Measurements from ENCODE around the gene NEDD9.

Gene NEDD9

GRCh38 chr6:11204005-11204399 lies 28.5 kb downstream of the NEDD9 start:
- H3K9ac ChIP-seq (ENCODE audit: low read length): no peak overlapping the region
- no peaks in the 10 kb centered on the region for H3K9me2 ChIP-seq (ENCODE audit: low read depth, low read length)
- H3K27ac ChIP-seq (ENCODE audit: low read depth, low read length, poor library complexity, severe bottlenecking): no peak overlapping the region
- no peaks in the 10 kb centered on the region for H3K36me3 ChIP-seq (ENCODE audit: insufficient read depth, low read length)
- H3K27me3 ChIP-seq (ENCODE audit: insufficient read depth, low read length): no peaks in the 10 kb centered on the region
- H3K79me2 ChIP-seq (ENCODE audit: insufficient read depth, low read length): no peaks in the 10 kb centered on the region
- H2AFZ ChIP-seq (ENCODE audit: low read length): no peak overlapping the region
- H4K20me1 ChIP-seq (ENCODE audit: insufficient read depth, low read length): no peaks in the 10 kb centered on the region
- H3K9me3 ChIP-seq (ENCODE audit: low read length): no peaks in the 10 kb centered on the region
- no peak overlapping the region for H3K4me3 ChIP-seq (ENCODE audit: low read depth, low read length, poor library complexity, severe bottlenecking)
- no peaks in the 10 kb centered on the region for H3K4me1 ChIP-seq (ENCODE audit: insufficient read depth, low read length, severe bottlenecking)
- no peaks in the 10 kb centered on the region for H3F3A ChIP-seq (ENCODE audit: insufficient read depth, low read length)
- TF ChIP-seq CTCF (IDR thresholded peaks at IDR 0.05; ENCODE audit: low read length) (no peak), EZH2 (IDR thresholded peaks at IDR 0.05; ENCODE audit: borderline replicate concordance, low read length) (no peak)
- H3K4me2 ChIP-seq (ENCODE audit: low read length): no peak overlapping the region

DNA sequence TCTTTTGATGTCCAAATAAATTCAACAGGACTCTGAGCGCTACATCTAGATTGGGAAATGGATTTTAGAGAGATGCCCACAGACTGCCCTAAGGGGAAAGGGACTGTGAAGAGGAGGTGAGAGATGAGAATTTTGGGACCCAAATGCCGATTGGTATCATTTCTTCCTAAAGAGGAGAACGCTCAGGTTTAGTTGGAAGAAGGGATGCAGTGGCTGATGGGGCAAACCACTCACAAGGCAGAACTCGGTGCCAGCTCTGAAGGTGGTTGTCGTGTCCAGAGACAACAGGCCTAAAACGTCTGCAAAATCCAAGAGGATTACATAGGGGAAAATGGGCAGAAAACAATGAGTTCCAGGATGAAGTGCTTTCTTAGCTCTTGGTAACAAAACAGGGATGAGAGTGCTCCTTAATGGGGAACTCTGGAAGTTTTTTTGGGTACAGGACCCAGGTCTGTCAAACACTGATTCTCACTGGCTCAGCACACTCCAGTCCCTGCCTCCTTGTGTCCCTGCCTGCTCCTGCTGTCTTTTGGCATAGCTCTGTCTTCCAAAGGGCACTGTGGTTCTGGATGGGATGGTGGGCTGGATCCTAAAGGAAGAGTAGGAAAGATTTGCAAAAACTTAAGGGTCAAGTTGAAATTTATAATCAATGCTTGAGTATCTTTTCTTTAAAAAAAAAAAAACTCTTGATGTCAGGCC lies 29.0 kb downstream of the NEDD9 start:
- no peak for TF ChIP-seq CTCF (IDR thresholded peaks at IDR 0.05; ENCODE audit: low read length)
- TF ChIP-seq EZH2 (IDR thresholded peaks at IDR 0.05; ENCODE audit: borderline replicate concordance, low read length): no peak
- Histone ChIP-seq H3K9me2 (ENCODE audit: low read depth, low read length) (no peaks in the 10 kb centered on the region), H3K9ac (ENCODE audit: low read length) (no peak overlapping the region), H2AFZ (ENCODE audit: low read length) (no peak overlapping the region), H3K36me3 (ENCODE audit: insufficient read depth, low read length) (no peaks in the 10 kb centered on the region), H3K9me3 (ENCODE audit: low read length) (no peaks in the 10 kb centered on the region), H3F3A (ENCODE audit: insufficient read depth, low read length) (no peaks in the 10 kb centered on the region), H3K4me3 (ENCODE audit: low read depth, low read length, poor library complexity, severe bottlenecking) (no peak overlapping the region), H4K20me1 (ENCODE audit: insufficient read depth, low read length) (no peaks in the 10 kb centered on the region), H3K4me1 (ENCODE audit: insufficient read depth, low read length, severe bottlenecking) (no peaks in the 10 kb centered on the region), H3K27ac (ENCODE audit: low read depth, low read length, poor library complexity, severe bottlenecking) (no peak overlapping the region), H3K27me3 (ENCODE audit: insufficient read depth, low read length) (no peaks in the 10 kb centered on the region), H3K4me2 (ENCODE audit: low read length) (no peak overlapping the region), H3K79me2 (ENCODE audit: insufficient read depth, low read length) (no peaks in the 10 kb centered on the region)

- Histone ChIP-seq H3K4me2 (ENCODE audit: low read length) (no peak overlapping the region), H3K4me1 (ENCODE audit: insufficient read depth, low read length, severe bottlenecking) (no peaks in the 10 kb centered on the region), H4K20me1 (ENCODE audit: insufficient read depth, low read length) (no peaks in the 10 kb centered on the region)
Measured at GRCh38 chr6:11202513-11203305, 29.8 kb downstream of the NEDD9 start.

More at GRCh38 chr6:11202513-11203305, 29.8 kb downstream of the NEDD9 start:
- Histone ChIP-seq H3K9me2 (ENCODE audit: low read depth, low read length) (no peaks in the 10 kb centered on the region), H3K4me3 (ENCODE audit: low read depth, low read length, poor library complexity, severe bottlenecking) (no peak overlapping the region), H3K9me3 (ENCODE audit: low read length) (no peaks in the 10 kb centered on the region), H3K36me3 (ENCODE audit: insufficient read depth, low read length) (no peaks in the 10 kb centered on the region), H3K27ac (ENCODE audit: low read depth, low read length, poor library complexity, severe bottlenecking) (no peak overlapping the region), H3K79me2 (ENCODE audit: insufficient read depth, low read length) (no peaks in the 10 kb centered on the region), H2AFZ (ENCODE audit: low read length) (no peak overlapping the region), H3K27me3 (ENCODE audit: insufficient read depth, low read length) (no peaks in the 10 kb centered on the region), H3K9ac (ENCODE audit: low read length) (no peak overlapping the region), H3F3A (ENCODE audit: insufficient read depth, low read length) (no peaks in the 10 kb centered on the region)
- TF ChIP-seq EZH2 (IDR thresholded peaks at IDR 0.05; ENCODE audit: borderline replicate concordance, low read length): no peak
- no peak for TF ChIP-seq CTCF (IDR thresholded peaks at IDR 0.05; ENCODE audit: low read length)

All from OCI-LY1 (cell line).